ENCODE results near the gene RBM28.
A peak's percentile ranks its signal among the peaks of the same experiment; 100 is the strongest.

The RBM28 gene

DNA sequence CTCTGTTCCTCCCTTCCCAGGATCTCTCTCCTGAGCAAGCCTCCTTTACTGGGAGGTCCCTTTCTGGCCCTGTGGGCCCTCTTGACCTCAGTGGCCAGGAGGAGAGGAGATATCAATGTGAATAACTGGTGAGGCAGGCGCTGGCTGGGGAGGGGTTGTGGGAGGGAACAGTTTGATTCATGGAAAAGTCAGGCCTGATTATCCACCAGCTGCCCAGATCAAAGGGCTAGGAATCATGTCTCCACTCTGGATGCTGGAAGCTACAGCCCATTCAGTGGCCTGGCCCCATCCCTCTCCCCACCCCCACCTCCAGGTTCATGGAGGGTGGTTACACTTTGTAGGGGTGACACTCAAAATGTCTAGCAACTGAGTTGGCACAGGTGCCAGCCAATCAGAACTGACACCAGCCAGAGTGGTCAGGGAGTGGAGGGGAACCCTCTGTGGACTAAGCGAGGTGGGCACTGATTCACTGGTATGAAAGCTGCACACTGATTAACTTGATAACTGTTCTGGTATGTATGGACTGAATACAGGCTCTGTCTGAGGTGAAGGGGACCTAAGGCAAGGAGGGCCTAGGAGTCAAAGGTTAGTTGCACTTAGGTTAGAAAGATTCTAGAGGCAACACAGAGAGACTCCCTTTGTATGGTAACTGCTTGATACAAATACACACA, 13.0 kb upstream of the RBM28 start:
- TF ChIP-seq, protein P1, sequence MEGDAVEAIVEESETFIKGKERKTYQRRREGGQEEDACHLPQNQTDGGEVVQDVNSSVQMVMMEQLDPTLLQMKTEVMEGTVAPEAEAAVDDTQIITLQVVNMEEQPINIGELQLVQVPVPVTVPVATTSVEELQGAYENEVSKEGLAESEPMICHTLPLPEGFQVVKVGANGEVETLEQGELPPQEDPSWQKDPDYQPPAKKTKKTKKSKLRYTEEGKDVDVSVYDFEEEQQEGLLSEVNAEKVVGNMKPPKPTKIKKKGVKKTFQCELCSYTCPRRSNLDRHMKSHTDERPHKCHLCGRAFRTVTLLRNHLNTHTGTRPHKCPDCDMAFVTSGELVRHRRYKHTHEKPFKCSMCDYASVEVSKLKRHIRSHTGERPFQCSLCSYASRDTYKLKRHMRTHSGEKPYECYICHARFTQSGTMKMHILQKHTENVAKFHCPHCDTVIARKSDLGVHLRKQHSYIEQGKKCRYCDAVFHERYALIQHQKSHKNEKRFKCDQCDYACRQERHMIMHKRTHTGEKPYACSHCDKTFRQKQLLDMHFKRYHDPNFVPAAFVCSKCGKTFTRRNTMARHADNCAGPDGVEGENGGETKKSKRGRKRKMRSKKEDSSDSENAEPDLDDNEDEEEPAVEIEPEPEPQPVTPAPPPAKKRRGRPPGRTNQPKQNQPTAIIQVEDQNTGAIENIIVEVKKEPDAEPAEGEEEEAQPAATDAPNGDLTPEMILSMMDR (conservative IDR thresholded peaks at IDR 0.05; ENCODE audit: low read length), result no peak
- DNase-seq (ENCODE audit: low read depth), result no peak
- H3K4me3 ChIP-seq (ENCODE audit: low read length), result no peak overlapping the region

DNA sequence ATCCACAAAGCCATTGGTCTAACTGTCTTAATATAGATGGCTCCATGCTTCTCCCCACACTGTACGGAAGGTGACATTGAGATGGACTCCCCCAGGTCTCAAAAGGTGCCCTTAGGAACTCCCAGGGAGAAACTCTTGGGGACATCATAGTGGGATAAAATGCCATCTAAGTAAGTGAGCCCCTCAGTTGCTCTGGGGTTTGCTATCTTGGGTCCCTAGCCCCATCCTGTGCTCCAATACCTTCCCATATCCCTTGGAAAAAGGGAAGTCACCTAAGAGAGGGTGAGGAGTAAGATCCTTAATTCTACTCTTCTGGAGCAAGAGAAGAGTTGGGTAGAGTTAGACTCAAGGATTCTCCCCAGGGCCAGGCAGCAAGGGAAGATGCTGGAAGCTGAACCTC, 9.9 kb upstream of the RBM28 start:
- TF ChIP-seq, protein P1 (conservative IDR thresholded peaks at IDR 0.05; ENCODE audit: low read length), result no peak
- no peak overlapping the region for H3K4me3 ChIP-seq (ENCODE audit: low read length)
- DNase-seq (ENCODE audit: low read depth), result no peak

DNA sequence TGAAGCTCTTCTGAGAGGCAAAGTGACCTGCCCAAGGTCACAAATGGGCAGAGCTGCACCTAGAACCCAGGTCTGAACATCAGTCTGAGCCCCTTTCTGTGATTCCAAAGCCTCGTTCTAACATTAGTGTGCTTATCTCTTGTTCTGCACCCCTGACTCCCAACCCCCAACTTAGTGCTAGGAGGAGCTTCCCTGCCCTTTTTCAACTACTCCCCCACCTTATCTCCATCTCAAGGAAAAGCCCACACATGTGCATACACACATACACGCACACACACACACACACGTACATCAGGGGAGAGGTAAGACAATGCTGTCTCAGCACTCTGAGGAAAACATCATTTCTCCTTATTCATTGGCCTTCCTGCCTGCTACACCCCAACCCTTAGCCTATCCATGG, 9.5 kb upstream of the RBM28 start:
- no peak for DNase-seq (ENCODE audit: low read depth)
- TF ChIP-seq, protein P1 (conservative IDR thresholded peaks at IDR 0.05; ENCODE audit: low read length), result no peak
- no peak overlapping the region for H3K4me3 ChIP-seq (ENCODE audit: low read length)

DNA sequence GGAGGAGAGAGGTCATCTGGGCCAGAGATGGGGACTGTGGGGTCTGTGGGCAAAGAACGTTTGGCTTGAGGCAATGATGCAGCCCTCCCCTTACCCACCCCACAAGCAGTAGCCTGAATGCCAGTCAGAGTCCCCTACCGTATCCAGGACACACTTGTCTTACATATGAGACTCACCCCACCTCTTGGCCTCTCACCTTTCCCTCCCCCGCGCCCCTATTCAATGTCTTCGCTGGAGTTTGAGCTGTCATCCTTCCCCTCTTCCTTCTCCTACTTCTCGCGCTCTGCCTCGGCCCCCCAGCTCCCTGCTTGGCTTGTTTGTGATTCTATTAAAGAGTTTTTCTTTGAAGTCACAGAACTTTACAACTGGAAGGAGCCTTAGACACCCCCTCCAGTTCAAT, 8.9 kb upstream of the RBM28 start:
- no peak overlapping the region for H3K4me3 ChIP-seq (ENCODE audit: low read length)
- TF ChIP-seq, protein P1 (conservative IDR thresholded peaks at IDR 0.05; ENCODE audit: low read length), result no peak
- no peak for DNase-seq (ENCODE audit: low read depth)

DNA sequence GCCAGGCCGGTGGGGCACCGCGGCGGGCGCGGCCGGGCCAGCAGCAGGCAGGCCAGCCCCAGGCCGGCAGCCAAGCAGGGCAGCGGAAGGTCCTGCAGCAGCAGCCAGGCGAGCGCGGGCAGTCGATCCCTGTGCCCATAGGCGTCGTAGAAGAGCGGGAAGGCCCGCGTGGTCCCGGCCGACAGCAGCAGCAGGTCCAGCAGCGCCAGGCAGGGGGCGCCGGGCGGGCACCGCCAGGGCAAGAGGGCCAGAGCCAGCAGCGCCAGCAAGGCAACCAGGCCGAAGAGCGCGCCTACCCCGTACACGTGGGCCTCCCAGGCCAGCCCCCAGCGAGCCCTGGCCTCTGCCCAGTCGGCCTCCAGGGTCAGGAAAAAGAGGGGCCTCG, 8.4 kb upstream of the RBM28 start:
- TF ChIP-seq, protein P1 (conservative IDR thresholded peaks at IDR 0.05; ENCODE audit: low read length), result peak; percentile 24; the same call in 1 of the 2 replicates
- DNase-seq (ENCODE audit: low read depth), result peak; percentile 14
- H3K4me3 ChIP-seq (ENCODE audit: low read length), result no peak overlapping the region

DNA sequence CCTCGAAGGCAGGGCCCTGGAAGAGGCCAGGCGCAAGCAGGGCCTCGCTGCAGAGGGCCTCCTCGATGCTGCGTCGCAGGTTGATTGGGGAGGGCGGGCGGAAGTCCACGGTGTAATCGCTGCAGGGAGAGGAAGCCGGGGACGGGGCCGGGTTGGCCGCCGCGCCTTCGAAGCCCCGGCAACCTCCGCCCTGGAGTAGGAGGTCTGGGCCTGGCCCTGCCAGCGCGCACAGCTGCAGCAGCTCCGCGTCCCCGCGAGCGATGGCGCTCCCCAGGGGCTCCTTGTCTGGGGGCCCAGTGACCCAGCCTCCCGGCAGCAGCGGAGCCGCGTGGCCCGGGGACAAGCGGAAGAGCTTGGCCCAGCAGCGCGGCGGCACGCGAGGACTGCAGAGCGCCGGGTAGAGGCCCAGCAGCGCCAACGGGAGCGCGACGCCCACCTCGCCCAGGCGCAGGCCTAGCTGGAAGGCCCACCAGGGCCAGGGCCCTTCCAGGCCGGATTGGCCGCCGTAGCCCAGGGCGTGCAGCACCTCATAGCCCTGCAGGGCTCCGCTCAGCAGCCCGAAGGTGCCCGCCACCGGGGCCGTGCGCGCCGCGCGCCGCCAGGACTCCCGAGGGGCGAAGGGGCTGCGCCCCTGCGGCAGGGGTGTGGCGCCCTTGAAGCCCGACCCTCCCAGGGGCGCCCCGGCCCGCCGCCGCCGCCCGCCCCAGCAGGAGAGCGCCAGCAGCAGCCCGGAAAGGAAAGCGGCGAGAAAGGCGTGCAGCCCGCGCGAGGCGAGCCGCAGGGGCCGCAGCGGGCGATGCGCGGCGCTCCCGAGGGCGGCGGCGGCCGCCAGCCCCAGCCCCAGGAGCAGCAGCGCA, 7.8 kb upstream of the RBM28 start:
- TF ChIP-seq, protein P1 (conservative IDR thresholded peaks at IDR 0.05; ENCODE audit: low read length), result no peak
- H3K4me3 ChIP-seq (ENCODE audit: low read length), result no peak overlapping the region
- DNase-seq (ENCODE audit: low read depth), result no peak

Data from AG10803 (cell line).